Myometrial cell (primary cell): ENCODE data around the gene ZFC3H1. TPM values are rescaled to one million over a fixed set of nuclear protein-coding genes. Genes with fewer than 3 reads are reported as not detected.

Source experiments
- total RNA-seq: library from RNA; depleted of rRNA; stranded (reverse); fragments of >200 nt; gene quantifications from 2 replicates; pipeline ENCODE4 v1.2.3, GENCODE V29; 2015

The ZFC3H1 gene
- total RNA-seq: 4.6 and 14.2 TPM in 2 replicates

GRCh38 chr12:71663561-71664410 is at the start of gene ZFC3H1, which contains the start of gene THAP2:
TSS of gene ZFC3H1 (minus strand) at chr12:71663848. CDS start at chr12:71663610, 238 bp downstream.
TSS of gene THAP2 (plus strand) at chr12:71664301. CDS start at chr12:71664510, 209 bp downstream.

GRCh38 chr12:71685914-71686657 is 22.4 kb upstream of the ZFC3H1 start, which contains the start of gene TMEM19:
TSS of gene TMEM19 (plus strand) at chr12:71686082. CDS start at chr12:71686681, 599 bp downstream.

Other genes with a start within 250 kb of the ZFC3H1 start
- gene LGR5, start 224.1 kb downstream of the ZFC3H1 start, total RNA-seq: not detected in 2 replicates
- 4.8 and 14.7 TPM in 2 replicates for gene THAP2, start 453 bp upstream of the ZFC3H1 start, total RNA-seq
- 17.7 and 20.5 TPM in 2 replicates for gene TMEM19, start 22.2 kb upstream of the ZFC3H1 start, total RNA-seq
- 8.1 and 16.0 TPM in 2 replicates for gene RAB21, start 91.0 kb upstream of the ZFC3H1 start, total RNA-seq
- 11.5 and 12.2 TPM in 2 replicates for gene TBC1D15, start 175.9 kb upstream of the ZFC3H1 start, total RNA-seq